DOHH2 (cell line): ENCODE results near the gene WDR27.

Experiments used
- H3F3A ChIP-seq: fragments of 200-600 bp; sonication (generic), shearing (Covaris generic); 2 replicates; pipeline ENCODE4 v1.6.0; 2016; ENCODE audit warnings: antibody characterized with exemption, mild to moderate bottlenecking; ENCODE audit not compliant: control insufficient read depth, insufficient read depth
- H3K27ac ChIP-seq: fragments of 200-600 bp; sonication (generic); 2 replicates; pipeline ENCODE4 v1.5.1; 2014; ENCODE audit warnings: low read depth, mild to moderate bottlenecking, low read length, moderate library complexity
- H3K27me3 ChIP-seq: fragments of 200-600 bp; sonication (generic); 2 replicates; pipeline ENCODE4 v1.6.1; 2014; ENCODE audit warnings: mild to moderate bottlenecking, low read length, mixed read lengths; ENCODE audit not compliant: control insufficient read depth
- H3K36me3 ChIP-seq: fragments of 200-600 bp; sonication (generic); 2 replicates; pipeline ENCODE4 v1.6.1; 2014; ENCODE audit warnings: mild to moderate bottlenecking, low read length, moderate library complexity, mixed read lengths; ENCODE audit not compliant: control insufficient read depth
- H3K4me1 ChIP-seq: fragments of 200-600 bp; sonication (generic); 2 replicates; pipeline ENCODE4 v1.6.1; 2014; ENCODE audit warnings: mild to moderate bottlenecking, low read length, mixed read lengths; ENCODE audit not compliant: control insufficient read depth
- H3K4me2 ChIP-seq: fragments of 200-600 bp; sonication (generic); 2 replicates; pipeline ENCODE4 v1.6.0; 2014; ENCODE audit warnings: mild to moderate bottlenecking, low read length, moderate library complexity
- H3K4me3 ChIP-seq: fragments of 200-600 bp; sonication (generic); 2 replicates; pipeline ENCODE4 v1.5.1; 2014; ENCODE audit warnings: mild to moderate bottlenecking, low read length, mixed read lengths
- H3K79me2 ChIP-seq: fragments of 200-600 bp; sonication (generic); 2 replicates; pipeline ENCODE4 v1.6.1; 2014; ENCODE audit warnings: mild to moderate bottlenecking, low read length, mixed read lengths; ENCODE audit not compliant: control insufficient read depth
- H3K9me2 ChIP-seq: fragments of 200-600 bp; sonication (generic); replicated peaks from 2 replicates; pipeline ENCODE4 v1.6.1; 2014; ENCODE audit warnings: mild to moderate bottlenecking, low read length, mixed read lengths; ENCODE audit not compliant: control insufficient read depth
- H3K9me3 ChIP-seq: fragments of 200-600 bp; sonication (generic); 2 replicates; pipeline ENCODE4 v1.6.1; 2014; ENCODE audit warnings: antibody characterized with exemption, low read length, mixed read lengths; ENCODE audit not compliant: control insufficient read depth, insufficient read depth
- H4K20me1 ChIP-seq: fragments of 200-600 bp; sonication (generic); 2 replicates; pipeline ENCODE4 v1.6.0; 2014; ENCODE audit warnings: low read depth, mild to moderate bottlenecking, antibody characterized with exemption, low read length, moderate library complexity; ENCODE audit not compliant: control insufficient read depth, insufficient read depth
- CTCF ChIP-seq: fragments of 200-600 bp; sonication (generic); IDR thresholded peaks from one replicate; pipeline ENCODE4 v1.5.1; 2014; ENCODE audit warnings: antibody characterized with exemption, mild to moderate bottlenecking, low read depth, low read length; ENCODE audit not compliant: poor library complexity, severe bottlenecking
- EZH2phosphoT487 ChIP-seq: fragments of 200-600 bp; sonication (generic); IDR thresholded peaks from 2 replicates; pipeline ENCODE4 v1.6.1; 2017; ENCODE audit warnings: borderline replicate concordance, mild to moderate bottlenecking, antibody characterized with exemption, low read length, moderate library complexity, mixed read lengths

The WDR27 gene

GRCh38 chr6:169494038-169494437 lies 207.8 kb downstream of the WDR27 start:
- no peak overlapping the region for H3K4me3 ChIP-seq
- H3K9me2 ChIP-seq = no peaks in the 10 kb centered on the region
- no peaks in the 10 kb centered on the region for H3K79me2 ChIP-seq
- no peaks in the 10 kb centered on the region for H3F3A ChIP-seq
- no peak overlapping the region for H3K27ac ChIP-seq
- TF ChIP-seq CTCF (no peak), EZH2phosphoT487 (no peak)
- H3K4me1 ChIP-seq = no peaks in the 10 kb centered on the region
- H3K36me3 ChIP-seq = no peaks in the 10 kb centered on the region
- no peaks in the 10 kb centered on the region for H3K9me3 ChIP-seq
- H3K4me2 ChIP-seq = no peak overlapping the region
- H4K20me1 ChIP-seq = no peaks in the 10 kb centered on the region
- H3K27me3 ChIP-seq = no peaks in the 10 kb centered on the region

GRCh38 chr6:169491482-169491881 lies 210.3 kb downstream of the WDR27 start:
- Histone ChIP-seq H3K9me3 (no peaks in the 10 kb centered on the region), H3K9me2 (no peaks in the 10 kb centered on the region), H3F3A (no peaks in the 10 kb centered on the region), H3K4me3 (no peak overlapping the region), H3K4me2 (no peak overlapping the region), H3K4me1 (no peaks in the 10 kb centered on the region), H3K36me3 (no peaks in the 10 kb centered on the region), H3K79me2 (no peaks in the 10 kb centered on the region), H3K27me3 (no peaks in the 10 kb centered on the region), H3K27ac (no peak overlapping the region), H4K20me1 (no peaks in the 10 kb centered on the region)
- TF ChIP-seq CTCF (no peak), EZH2phosphoT487 (no peak)

DNA sequence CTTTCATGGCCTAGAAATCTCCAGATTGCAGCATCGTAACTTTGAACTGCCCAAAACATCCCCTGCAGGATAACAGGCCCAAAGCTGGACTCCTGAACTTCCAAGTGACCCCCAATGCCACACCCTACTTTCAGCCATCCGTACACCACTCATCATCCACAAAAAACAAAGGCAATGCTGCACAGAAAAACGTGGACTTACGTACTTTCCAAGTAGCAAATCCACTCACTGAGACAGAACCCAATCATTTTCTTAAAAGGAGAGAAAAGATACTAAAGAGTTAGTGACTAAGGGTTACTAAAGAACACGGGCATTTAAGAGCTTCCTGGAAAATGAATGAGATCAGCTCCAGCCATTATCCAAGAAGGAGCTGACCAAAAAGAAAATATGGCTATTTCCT lies 211.0 kb downstream of the WDR27 start:
- H3K9me3 ChIP-seq = no peaks in the 10 kb centered on the region
- H3K79me2 ChIP-seq = no peaks in the 10 kb centered on the region
- no peaks in the 10 kb centered on the region for H3K36me3 ChIP-seq
- no peaks in the 10 kb centered on the region for H3F3A ChIP-seq
- TF ChIP-seq EZH2phosphoT487 (no peak), CTCF (no peak)
- no peak overlapping the region for H3K27ac ChIP-seq
- no peaks in the 10 kb centered on the region for H3K27me3 ChIP-seq
- H3K4me1 ChIP-seq = no peaks in the 10 kb centered on the region
- H4K20me1 ChIP-seq = no peaks in the 10 kb centered on the region
- H3K4me2 ChIP-seq = no peak overlapping the region
- H3K4me3 ChIP-seq = no peak overlapping the region
- no peaks in the 10 kb centered on the region for H3K9me2 ChIP-seq

- TF ChIP-seq EZH2phosphoT487 = no peak
- TF ChIP-seq CTCF = no peak
- Histone ChIP-seq H3K4me2 (no peak overlapping the region), H3K4me3 (no peak overlapping the region), H3K4me1 (no peaks in the 10 kb centered on the region), H3K36me3 (no peaks in the 10 kb centered on the region), H3K27ac (no peak overlapping the region), H3K27me3 (no peaks in the 10 kb centered on the region), H3K79me2 (no peaks in the 10 kb centered on the region), H3F3A (no peaks in the 10 kb centered on the region), H4K20me1 (no peaks in the 10 kb centered on the region), H3K9me2 (no peaks in the 10 kb centered on the region), H3K9me3 (no peaks in the 10 kb centered on the region)
Measured at GRCh38 chr6:169490246-169490641, 211.6 kb downstream of the WDR27 start.
